K562 (cell line): ENCODE measurements around the gene HS3ST4. TPM values are rescaled to one million over a fixed set of nuclear protein-coding genes. Genes with fewer than 3 reads are reported as not detected.

Experiments used
- ATAC-seq: fragments of 200-7000 bp; cut with Tn5 transposase; 3 replicates; pipeline ENCODE4 v1.9.1; 2020; ENCODE audit warnings: moderate library complexity
- BruUV-seq: library from RNA; stranded (reverse); fragments of 400-500 nt; replicated peaks from 2 replicates; lab custom pipeline; 2021; lab: Mats Ljungman, UMichigan
- CTCF ChIA-PET: fragments of 300-600 bp; formaldehyde crosslinking; extraction: SDS; loops from one replicate; lab custom pipeline; 2021; ENCODE audit warnings: low intra/inter-chr PET ratio; lab: Yijun Ruan, JAX
- POLR2A ChIA-PET: fragments of 300-600, 350-650 bp; sonication (Branson Sonifier 250); formaldehyde crosslinking; extraction: SDS; loops from one replicate; lab custom pipeline; 2021; ENCODE audit warnings: antibody characterized with exemption, inconsistent platforms; lab: Yijun Ruan, JAX
- DNase-seq, 4 experiments: peaks; one replicate each; pipeline versions ENCODE4 v3.0.0 to v3.0.0-alpha.2; 2011 to 2018; ENCODE audit warnings: low spot score in 3 of 4, mixed read lengths in 3 of 4; ENCODE audit errors: extremely low read depth in 1 of 4
- FAIRE-seq: peaks from 2 replicates; lab custom pipeline; 2011; peaks lifted over from hg19 to GRCh38; lab: Jason Lieb, UNC
- H2AFZ ChIP-seq: 2 replicates; pipeline ENCODE4 v1.6.0; 2011; ENCODE audit warnings: low read depth, low read length, control low read depth, inconsistent platforms
- H3K27ac ChIP-seq: fragments of 200-600 bp; 3 replicates; pipeline ENCODE4 v1.8.0; 2011; ENCODE audit warnings: low read depth, mild to moderate bottlenecking, control low read depth, inconsistent platforms, low read length, moderate library complexity, mixed read lengths; ENCODE audit errors: extremely low read depth
- H3K27me3 ChIP-seq, 2 experiments: fragments of 300-600 bp in 1 of 2; 2 replicates in 1 of 2; 3 replicates in 1 of 2; pipeline versions ENCODE4 v1.6.0 to v1.8.0; 2011; ENCODE audit warnings: inconsistent platforms in 2 of 2, low read length in 2 of 2, mild to moderate bottlenecking in 1 of 2, mixed read lengths in 1 of 2, moderate library complexity in 1 of 2; ENCODE audit not compliant: control insufficient read depth in 2 of 2, insufficient read depth in 2 of 2
- H3K36me3 ChIP-seq: fragments of 300-600 bp; 3 replicates; pipeline ENCODE4 v1.8.0; 2011; ENCODE audit warnings: mild to moderate bottlenecking, low read length, inconsistent platforms; ENCODE audit not compliant: control insufficient read depth, insufficient read depth
- H3K4me1 ChIP-seq, 2 experiments: fragments of 200-600 bp in 1 of 2; replicated peaks in 1 of 2; 2 replicates in 1 of 2; 3 replicates in 1 of 2; pipeline versions ENCODE4 v1.5.1 to v1.8.0; 2011; ENCODE audit warnings: inconsistent platforms in 2 of 2, low read length in 2 of 2, mild to moderate bottlenecking in 1 of 2, mixed read lengths in 1 of 2, moderate library complexity in 1 of 2; ENCODE audit not compliant: control insufficient read depth in 2 of 2, insufficient read depth in 2 of 2
- H3K4me2 ChIP-seq: 2 replicates; pipeline ENCODE4 v1.6.1; 2011; ENCODE audit warnings: low read length, control low read depth, inconsistent platforms, mixed read lengths; ENCODE audit not compliant: insufficient read depth
- H3K4me3 ChIP-seq: fragments of 200-600 bp; sonication (generic), shearing (Covaris generic); 2 replicates; pipeline ENCODE4 v1.5.1; 2016; ENCODE audit warnings: control low read depth, inconsistent platforms
- H3K79me2 ChIP-seq: fragments of 200-600 bp; 3 replicates; pipeline ENCODE4 v1.8.0; 2011; ENCODE audit warnings: low read length, inconsistent platforms; ENCODE audit not compliant: control insufficient read depth, insufficient read depth
- H3K9ac ChIP-seq, 2 experiments: 2 replicates each; pipeline versions ENCODE4 v1.6.0 to v1.6.1; 2011; ENCODE audit warnings: low read depth in 2 of 2, low read length in 2 of 2, control low read depth in 1 of 2, inconsistent platforms in 1 of 2, mild to moderate bottlenecking in 1 of 2, mixed read lengths in 1 of 2; ENCODE audit not compliant: insufficient read depth in 1 of 2
- H3K9me1 ChIP-seq: one replicate; pipeline ENCODE4 v1.6.0; 2011; ENCODE audit warnings: inconsistent platforms, mild to moderate bottlenecking, low read length, moderate library complexity; ENCODE audit not compliant: control insufficient read depth, insufficient read depth
- H3K9me3 ChIP-seq: replicated peaks from 2 replicates; pipeline ENCODE4 v1.5.1; 2011; ENCODE audit warnings: low read depth, low read length, inconsistent platforms; ENCODE audit not compliant: control insufficient read depth, insufficient read depth
- H4K20me1 ChIP-seq: replicated peaks from 2 replicates; pipeline ENCODE4 v1.6.1; 2011; ENCODE audit warnings: low read length, inconsistent platforms, mixed read lengths; ENCODE audit not compliant: control insufficient read depth, insufficient read depth
- L3MBTL2 ChIP-seq: fragments of 450-650 bp; IDR thresholded peaks from 2 replicates; pipeline ENCODE4 v1.6.1; 2016; ENCODE audit warnings: mild to moderate bottlenecking, moderate library complexity
- NFATC3 ChIP-seq: fragments of 450-650 bp; IDR thresholded peaks from 2 replicates; pipeline ENCODE4 v1.6.1; 2017; ENCODE audit warnings: mild to moderate bottlenecking
- SRF ChIP-seq, 2 experiments: fragments of 250-450, 450-650 bp in 1 of 2; sonication (Bioruptor Pico) in 1 of 2; sonication (generic) in 1 of 2; formaldehyde crosslinking; IDR thresholded peaks; 2 replicates each; pipeline versions ENCODE4 v1.5.0 to v1.5.1; 2020 to 2022; ENCODE audit warnings: mild to moderate bottlenecking in 1 of 2, missing genetic modification reagents in 1 of 2
- STAT5A ChIP-seq: IDR thresholded peaks from 2 replicates; pipeline ENCODE4 v1.6.1; 2012; ENCODE audit warnings: low read length, inconsistent platforms, borderline replicate concordance
- STAT5B ChIP-seq: fragments of 250-450 bp; sonication (Bioruptor Pico); IDR thresholded peaks from 2 replicates; pipeline ENCODE4 v1.8.0; 2021; ENCODE audit warnings: mild to moderate bottlenecking, inconsistent platforms
- WGBS: fragments of 100-300 bp; shearing (Covaris generic); methylation state at CpG from one replicate; pipeline ENCODE4 v1.1.6; 2016; ENCODE audit warnings: low coverage, mixed read lengths; ENCODE audit not compliant: insufficient coverage; ENCODE audit errors: missing lambda C conversion rate; 5-methylcytosine and 5-hydroxymethylcytosine counted together
- in situ Hi-C: fragments of 300-500 bp; cut with MboI; formaldehyde crosslinking; loops from 4 replicates; pipeline ENCODE4 v1.15.0; 2018; ENCODE audit warnings: inconsistent platforms, mixed read lengths
- intact Hi-C: fragments of 100-400 bp; cut with micrococcal nuclease; formaldehyde crosslinking; loops from 2 replicates; pipeline ENCODE4 v1.14.2; 2022
- polyA plus RNA-seq, 8 experiments: library from polyadenylated mRNA; depleted of rRNA in 4 of 8; stranded (reverse) in 5 of 8; unstranded in 3 of 8; fragments of >200 nt; fragmentation: Nextera tagmentation in 2 of 8; fragmentation: Illumina TruSeq in 1 of 8; extraction: Ambion mirVana in 2 of 8; extraction: Trizol in 1 of 8; gene quantifications; 2 replicates each; pipeline versions ENCODE4 v1.2.1 to v1.2.3, GENCODE V29; 2011 to 2014; ENCODE audit warnings: inconsistent platforms in 1 of 8, missing spikeins in 1 of 8
- total RNA-seq, 7 experiments: library from RNA; depleted of rRNA in 6 of 7; stranded (reverse); fragments of >200 nt in 6 of 7; fragmentation: Illumina TruSeq in 2 of 7; extraction: Trizol in 2 of 7; gene quantifications; 2 replicates each; pipeline versions ENCODE4 v1.2.1 to v1.2.3, GENCODE V29; 2011 to 2021; ENCODE audit warnings: low replicate concordance in 1 of 7

The HS3ST4 gene
- total and polyA plus RNA-seq, 9 of the 15 experiments (the other 6 are each of a cell fraction or from before 2014, with no cell fraction given), result not detected

GRCh38 chr16:25679511-25679910 is 12.2 kb upstream of the HS3ST4 start:
- peak in 1 of 4 experiments; percentile 18 for DNase-seq
- no peak overlapping the region for H3K27ac ChIP-seq
- WGBS, result 2% methylated on average over 5 of the region's 5 CpGs
- ATAC-seq, result no peak
- no TSS peak for BruUV-seq
- H3K4me1 ChIP-seq, result no peaks in the 10 kb centered on the region
- TF ChIP-seq L3MBTL2 (no peak), NFATC3 (no peak), STAT5A (peak; percentile 74), STAT5B (no peak), SRF (CRISPR knock-in tag; IDR thresholded peaks at IDR 0.05) (peak in 1 of 2 experiments; percentile 89; a peak in 2 of 4 replicates)
- TF ChIP-seq, all 486 proteins: peak for 2
- Histone ChIP-seq H3K4me3 (no peak overlapping the region), H3K27me3 (no peaks in the 10 kb centered on the region), H4K20me1 (no peaks in the 10 kb centered on the region), H3K9me3 (no peaks in the 10 kb centered on the region), H3K9ac (no peak overlapping the region), H3K4me2 (peak overlapping the region; percentile 25; the same call in 1 of the 2 replicates), H2AFZ (no peak overlapping the region), H3K9me1 (no peaks in the 10 kb centered on the region), H3K36me3 (no peaks in the 10 kb centered on the region), H3K79me2 (no peaks in the 10 kb centered on the region)
- CTCF ChIA-PET, result no interaction called here
- intact Hi-C loops (no loop called here), in situ Hi-C loops (no loop called here)
- POLR2A ChIA-PET, result interaction anchor here (1.7 kb wide), 1 partner anchor 10 kb away, joined by 3 read pairs; no protein-coding TSS in a partner anchor
- FAIRE-seq, result no peak
